Suprapubic skin (tissue), 4 donors: ENCODE results near the gene ITPR2. TPM values are rescaled to one million over a fixed set of nuclear protein-coding genes. Genes with fewer than 3 reads are reported as not detected.

Experiments
- DNase-seq, 2 donors: peaks; one replicate each; pipeline ENCODE4 v3.0.0-alpha.2; 2019; ENCODE audit warnings: low spot score in 2 of 2
- H3K27ac ChIP-seq: fragments of 200-600 bp; sonication (generic); one replicate; pipeline ENCODE4 v1.5.1; 2019
- H3K27me3 ChIP-seq: fragments of 200-600 bp; sonication (generic); one replicate; pipeline ENCODE4 v1.5.1; 2019
- H3K36me3 ChIP-seq: fragments of 200-600 bp; sonication (generic); one replicate; pipeline ENCODE4 v1.5.1; 2019
- H3K4me1 ChIP-seq: fragments of 200-600 bp; sonication (generic); one replicate; pipeline ENCODE4 v1.5.1; 2019
- H3K4me3 ChIP-seq: fragments of 200-600 bp; sonication (generic); one replicate; pipeline ENCODE4 v1.5.1; 2019; ENCODE audit warnings: mild to moderate bottlenecking
- H3K9me3 ChIP-seq: fragments of 200-600 bp; sonication (generic); one replicate; pipeline ENCODE4 v1.5.1; 2019
- EP300 ChIP-seq: sonication (generic); formaldehyde crosslinking; IDR thresholded peaks from one replicate; pipeline ENCODE4 v1.6.1; 2017; ENCODE audit warnings: antibody characterized with exemption
- POLR2A ChIP-seq, 2 donors: fragments of 450-650 bp; IDR thresholded peaks; one replicate each; pipeline ENCODE4 v1.6.1; 2017; ENCODE audit warnings: antibody characterized with exemption in 2 of 2, mild to moderate bottlenecking in 2 of 2, moderate library complexity in 2 of 2
- POLR2AphosphoS5 ChIP-seq, 3 donors: sonication (generic); formaldehyde crosslinking; IDR thresholded peaks; one replicate each; pipeline ENCODE4 v1.6.1; 2017; ENCODE audit warnings: antibody characterized with exemption in 3 of 3
- WGBS: methylation state at CpG from one replicate; pipeline ENCODE4 v1.1.5; 2018; 5-methylcytosine and 5-hydroxymethylcytosine counted together
- total RNA-seq, 4 donors: library from RNA; depleted of rRNA; stranded (reverse); fragments of >200 nt; gene quantifications; one replicate each; pipeline ENCODE4 v1.1.0, GENCODE V29; 2016
- TF ChIP-seq, protein P1 (sequence below), 2 donors: fragments of 200-600 bp in 1 of 2; fragments of 450-650 bp in 1 of 2; sonication (generic) in 1 of 2; IDR thresholded peaks; one replicate each; pipeline ENCODE4 v1.5.1; 2016 to 2019; ENCODE audit warnings: antibody characterized with exemption in 2 of 2, mild to moderate bottlenecking in 1 of 2, moderate library complexity in 1 of 2

Gene ITPR2
- total RNA-seq, 4 donors from 2014 or later: 59.6 to 159 (median 72.1) TPM

DNA sequence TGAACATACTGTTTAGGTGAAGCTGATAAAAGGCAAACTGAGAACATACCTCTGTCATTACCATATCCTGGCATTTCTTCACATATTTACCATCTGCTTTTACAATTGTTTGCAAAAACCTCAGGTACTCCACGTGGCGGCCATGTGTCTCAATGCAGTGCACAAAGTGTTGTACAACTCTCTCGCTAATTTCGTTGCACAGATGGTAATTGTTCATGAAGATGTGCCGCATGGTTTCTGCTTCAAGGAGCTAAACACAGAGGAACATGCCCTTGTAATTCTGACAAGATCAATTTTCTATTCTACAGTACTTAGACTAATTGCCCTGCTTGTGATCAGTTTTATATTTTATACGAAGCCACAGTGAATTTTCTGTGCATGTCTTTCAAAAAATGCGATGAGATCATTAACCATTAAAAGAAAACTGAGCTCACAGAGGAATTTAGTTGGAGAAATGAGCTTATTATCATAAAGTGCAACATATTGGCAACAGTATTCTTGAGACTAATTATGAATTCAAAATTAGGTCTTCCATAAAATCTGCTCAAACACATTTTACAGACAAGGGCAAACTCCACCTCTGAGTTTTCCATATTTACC is 233.8 kb downstream of the ITPR2 start:
- Histone ChIP-seq H3K9me3 (no peaks in the 10 kb centered on the region), H3K36me3 (peaks cover 30% of the 10 kb centered on the region), H3K4me1 (no peaks in the 10 kb centered on the region), H3K4me3 (no peak overlapping the region), H3K27me3 (no peaks in the 10 kb centered on the region), H3K27ac (no peak overlapping the region)
- no peak for DNase-seq
- TF ChIP-seq POLR2A (IDR thresholded peaks at IDR 0.05) (no peak), EP300 (no peak), POLR2AphosphoS5 (IDR thresholded peaks at IDR 0.05) (no peak)
- TF ChIP-seq, protein P1, sequence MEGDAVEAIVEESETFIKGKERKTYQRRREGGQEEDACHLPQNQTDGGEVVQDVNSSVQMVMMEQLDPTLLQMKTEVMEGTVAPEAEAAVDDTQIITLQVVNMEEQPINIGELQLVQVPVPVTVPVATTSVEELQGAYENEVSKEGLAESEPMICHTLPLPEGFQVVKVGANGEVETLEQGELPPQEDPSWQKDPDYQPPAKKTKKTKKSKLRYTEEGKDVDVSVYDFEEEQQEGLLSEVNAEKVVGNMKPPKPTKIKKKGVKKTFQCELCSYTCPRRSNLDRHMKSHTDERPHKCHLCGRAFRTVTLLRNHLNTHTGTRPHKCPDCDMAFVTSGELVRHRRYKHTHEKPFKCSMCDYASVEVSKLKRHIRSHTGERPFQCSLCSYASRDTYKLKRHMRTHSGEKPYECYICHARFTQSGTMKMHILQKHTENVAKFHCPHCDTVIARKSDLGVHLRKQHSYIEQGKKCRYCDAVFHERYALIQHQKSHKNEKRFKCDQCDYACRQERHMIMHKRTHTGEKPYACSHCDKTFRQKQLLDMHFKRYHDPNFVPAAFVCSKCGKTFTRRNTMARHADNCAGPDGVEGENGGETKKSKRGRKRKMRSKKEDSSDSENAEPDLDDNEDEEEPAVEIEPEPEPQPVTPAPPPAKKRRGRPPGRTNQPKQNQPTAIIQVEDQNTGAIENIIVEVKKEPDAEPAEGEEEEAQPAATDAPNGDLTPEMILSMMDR (IDR thresholded peaks at IDR 0.05): no peak
- WGBS: 85% methylated on average over 7 of the region's 7 CpGs

DNA sequence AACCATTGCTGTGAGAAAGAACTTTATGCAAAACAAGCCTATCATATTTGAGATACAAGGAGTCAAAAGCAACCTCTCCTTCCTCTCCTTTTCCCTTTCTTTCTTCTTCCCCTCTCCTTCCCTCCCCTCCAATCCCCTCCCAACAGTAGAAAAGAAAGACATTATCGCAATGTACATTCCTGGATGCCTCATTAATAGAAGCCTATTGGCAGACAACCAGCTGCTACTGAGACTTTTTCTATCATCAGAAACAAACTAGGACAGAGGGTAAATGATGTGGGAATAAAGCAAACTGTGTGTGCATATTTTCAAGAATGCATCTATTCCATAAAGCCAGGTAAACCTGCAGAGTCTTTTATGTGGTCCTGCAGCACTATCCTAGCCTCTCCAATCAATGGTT is 237.2 kb downstream of the ITPR2 start:
- no peak overlapping the region for H3K27ac ChIP-seq
- no peak overlapping the region for H3K4me3 ChIP-seq
- TF ChIP-seq EP300 (no peak), POLR2A (IDR thresholded peaks at IDR 0.05) (no peak), POLR2AphosphoS5 (IDR thresholded peaks at IDR 0.05) (no peak)
- TF ChIP-seq, protein P1 (IDR thresholded peaks at IDR 0.05): no peak
- no peaks in the 10 kb centered on the region for H3K4me1 ChIP-seq
- no peaks in the 10 kb centered on the region for H3K9me3 ChIP-seq
- 85% methylated on average over 1 of the region's 1 CpG for WGBS
- DNase-seq: no peak
- H3K27me3 ChIP-seq: no peaks in the 10 kb centered on the region
- H3K36me3 ChIP-seq: peaks cover 31% of the 10 kb centered on the region

DNA sequence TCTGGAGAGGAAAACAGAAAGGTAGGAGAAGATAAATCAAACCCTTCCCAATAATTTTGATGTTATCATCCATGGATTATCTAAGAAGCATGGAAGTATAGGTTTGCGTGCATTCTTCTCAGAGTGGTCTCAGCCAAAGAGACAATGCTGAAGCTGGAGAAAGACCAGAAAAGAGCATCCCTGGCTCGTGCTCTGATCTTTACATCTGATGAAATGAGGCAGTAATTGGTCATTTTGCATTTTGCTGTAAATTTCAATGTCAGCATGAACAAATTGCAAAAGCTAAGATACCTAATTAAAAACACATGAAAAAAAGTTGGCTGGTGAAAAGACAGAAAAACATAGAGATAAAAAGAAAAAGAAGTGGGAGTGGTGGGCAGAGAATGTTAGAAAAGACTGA is 252.4 kb downstream of the ITPR2 start:
- Histone ChIP-seq H3K4me1 (no peaks in the 10 kb centered on the region), H3K9me3 (no peaks in the 10 kb centered on the region), H3K27me3 (no peaks in the 10 kb centered on the region), H3K4me3 (no peak overlapping the region), H3K36me3 (peaks cover 21% of the 10 kb centered on the region), H3K27ac (no peak overlapping the region)
- 76% methylated on average over 2 of the region's 2 CpGs for WGBS
- TF ChIP-seq, protein P1 (IDR thresholded peaks at IDR 0.05): no peak
- no peak for TF ChIP-seq POLR2AphosphoS5 (IDR thresholded peaks at IDR 0.05)
- no peak for TF ChIP-seq POLR2A (IDR thresholded peaks at IDR 0.05)
- TF ChIP-seq EP300: no peak
- DNase-seq: no peak

DNA sequence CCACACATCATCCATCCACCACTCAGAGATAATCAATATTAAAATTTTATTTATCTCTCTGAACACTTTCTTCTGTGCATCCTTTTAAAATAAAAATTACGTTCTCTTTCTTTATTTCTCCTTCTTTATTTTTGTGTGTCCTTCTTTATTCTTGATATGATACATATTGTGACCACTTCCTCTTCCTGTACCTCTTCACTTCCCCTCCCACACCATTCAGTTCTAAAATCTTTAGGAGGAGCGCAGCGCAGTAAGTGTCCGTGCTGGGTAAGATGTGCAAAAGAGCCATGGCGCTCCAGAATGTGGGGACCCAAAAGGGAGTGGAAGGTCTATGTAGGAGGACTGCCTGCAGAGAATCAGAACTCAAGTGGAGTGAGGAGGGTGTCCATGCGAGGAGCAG is 256.7 kb downstream of the ITPR2 start:
- Histone ChIP-seq H3K27ac (no peak overlapping the region), H3K4me3 (no peak overlapping the region), H3K9me3 (no peaks in the 10 kb centered on the region), H3K4me1 (no peaks in the 10 kb centered on the region), H3K27me3 (no peaks in the 10 kb centered on the region), H3K36me3 (peaks cover 24% of the 10 kb centered on the region)
- WGBS: 91% methylated on average over 6 of the region's 6 CpGs
- TF ChIP-seq, protein P1 (IDR thresholded peaks at IDR 0.05): no peak
- TF ChIP-seq POLR2AphosphoS5 (IDR thresholded peaks at IDR 0.05) (no peak), POLR2A (IDR thresholded peaks at IDR 0.05) (no peak), EP300 (no peak)
- DNase-seq: no peak

GRCh38 chr12:26573225-26573909 is 259.6 kb downstream of the ITPR2 start:
- Histone ChIP-seq H3K4me1 (no peaks in the 10 kb centered on the region), H3K36me3 (peaks cover 18% of the 10 kb centered on the region), H3K27me3 (no peaks in the 10 kb centered on the region), H3K9me3 (no peaks in the 10 kb centered on the region), H3K4me3 (no peak overlapping the region), H3K27ac (no peak overlapping the region)
- 95% methylated on average over 1 of the region's 1 CpG for WGBS
- TF ChIP-seq POLR2AphosphoS5 (IDR thresholded peaks at IDR 0.05) (no peak), POLR2A (IDR thresholded peaks at IDR 0.05) (no peak), EP300 (no peak)
- TF ChIP-seq, protein P1 (IDR thresholded peaks at IDR 0.05): no peak
- no peak for DNase-seq
